Measurements from ENCODE around the gene SMIM10L2A.
"Not testable (repeated sequence)": the region's sequence is repeated elsewhere in the genome, so short reads cannot be mapped to it uniquely, and the experiment has no call there.

Gene SMIM10L2A

GRCh38 chrX:135421932-135422809, at the start of gene SMIM10L2A:
Gene SMIM10L2A, plus strand, starts transcription at chrX:135421944. Its CDS starts 188 bp downstream, at chrX:135422132.
- peak in 1 of 51 donors; percentile 15 for DNase-seq

DNA sequence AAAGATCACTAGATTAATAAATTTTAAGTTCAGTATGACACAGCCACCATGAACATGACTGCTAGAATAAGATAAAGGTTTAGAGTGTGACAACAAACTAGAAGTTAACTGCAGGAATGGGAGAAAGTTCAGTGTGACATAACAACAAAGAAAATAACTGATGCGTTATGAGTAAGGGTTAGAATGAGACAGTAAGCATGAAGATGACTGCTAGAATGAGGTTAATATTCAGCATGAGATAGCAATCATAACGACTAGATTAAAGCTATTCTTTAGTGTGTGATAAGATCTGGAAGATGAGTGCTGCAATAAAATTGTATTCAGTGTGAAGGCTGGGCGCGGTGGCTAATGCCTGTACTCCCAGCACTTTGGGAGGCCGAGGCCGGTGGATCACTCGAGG, 48.4 kb upstream of the SMIM10L2A start:
- no peak for DNase-seq

GRCh38 chrX:135382260-135382659, 39.5 kb upstream of the SMIM10L2A start:
- DNase-seq: no peak

GRCh38 chrX:135383249-135383648, 38.5 kb upstream of the SMIM10L2A start:
- DNase-seq: no peak

GRCh38 chrX:135384161-135384836, 37.4 kb upstream of the SMIM10L2A start:
- no peak for DNase-seq

GRCh38 chrX:135388841-135389240, 32.9 kb upstream of the SMIM10L2A start:
- no peak for DNase-seq

DNA sequence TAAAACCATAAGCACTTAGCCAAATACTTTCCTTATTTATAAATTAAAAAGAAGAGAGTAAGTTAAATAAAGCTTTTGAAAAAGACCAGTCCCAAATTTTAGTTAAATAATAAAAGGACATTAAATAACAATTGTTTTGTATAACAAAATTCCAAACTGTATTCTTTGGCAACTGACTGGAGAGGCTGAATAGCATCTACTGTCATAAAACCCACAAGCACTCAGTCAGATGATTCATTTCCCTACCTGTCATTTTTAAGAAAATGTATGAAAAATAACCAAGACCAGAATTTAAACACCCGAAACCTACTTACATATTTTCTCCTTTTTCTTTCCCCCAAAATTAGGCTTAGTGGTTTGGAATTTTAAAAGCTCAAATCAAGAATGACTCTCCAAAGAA, 32.5 kb upstream of the SMIM10L2A start:
- DNase-seq: no peak

GRCh38 chrX:135389717-135390116, 32.0 kb upstream of the SMIM10L2A start:
- no peak for DNase-seq

DNA sequence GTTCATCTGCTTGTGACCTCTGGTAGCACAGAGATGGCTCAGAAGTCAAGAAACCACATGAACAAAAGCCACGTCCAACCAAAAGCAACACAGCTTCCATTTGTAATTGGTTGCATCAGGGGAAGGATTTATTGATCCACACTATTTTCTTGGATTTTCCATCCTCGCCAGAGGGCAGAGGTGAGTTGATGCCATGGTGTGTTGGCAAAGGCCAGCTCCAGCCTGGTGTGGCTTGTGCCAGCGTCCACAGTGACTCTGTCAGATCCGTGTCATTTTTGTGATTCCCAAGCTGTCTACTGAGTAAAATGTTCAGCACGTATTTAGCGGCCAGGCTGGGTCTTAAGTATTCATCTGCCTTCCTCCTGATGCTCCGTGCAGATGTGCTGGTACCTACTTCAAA, 30.0 kb upstream of the SMIM10L2A start:
- DNase-seq: no peak

- DNase-seq: no peak
Observed at GRCh38 chrX:135393051-135393450, 28.7 kb upstream of the SMIM10L2A start.

DNA sequence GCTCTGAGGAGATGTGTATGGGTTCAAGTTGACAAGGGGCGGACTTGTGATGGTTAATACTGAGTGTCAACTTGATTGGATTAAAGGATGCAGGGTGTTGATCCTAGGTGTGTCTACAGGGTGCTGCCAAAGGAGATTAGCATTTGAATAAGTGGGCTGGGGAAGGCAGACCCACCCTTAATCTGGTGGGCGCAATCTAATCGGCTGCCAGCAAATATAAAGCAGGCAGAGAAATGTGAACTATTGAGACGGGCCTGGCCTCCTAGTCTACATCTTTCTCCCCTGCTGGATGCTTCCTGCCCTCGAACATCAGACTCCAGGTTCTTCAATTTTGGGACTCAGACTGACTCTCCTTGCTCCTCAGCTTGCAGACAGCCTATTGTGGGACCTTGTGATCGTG, 26.7 kb upstream of the SMIM10L2A start:
- DNase-seq: no peak

DNA sequence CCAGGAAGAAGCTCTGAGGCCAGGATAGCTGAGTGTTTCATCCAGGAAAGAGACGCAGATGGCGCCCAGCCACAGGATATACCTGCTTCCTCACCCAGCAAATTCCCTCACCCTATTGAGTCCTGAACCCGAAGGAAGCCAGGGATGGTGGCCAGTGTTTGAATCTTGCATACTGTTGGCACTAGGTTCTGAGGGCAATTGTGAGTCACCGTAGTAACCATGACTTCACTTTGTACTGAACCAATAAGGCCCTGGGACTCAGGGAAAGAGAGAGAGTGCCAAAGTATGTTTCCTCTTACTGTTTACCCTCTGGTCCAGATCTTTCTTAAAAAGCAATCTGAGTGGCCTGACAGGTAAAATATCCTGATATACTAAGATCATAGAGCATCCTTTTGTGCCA, 25.6 kb upstream of the SMIM10L2A start:
- DNase-seq: no peak

DNA sequence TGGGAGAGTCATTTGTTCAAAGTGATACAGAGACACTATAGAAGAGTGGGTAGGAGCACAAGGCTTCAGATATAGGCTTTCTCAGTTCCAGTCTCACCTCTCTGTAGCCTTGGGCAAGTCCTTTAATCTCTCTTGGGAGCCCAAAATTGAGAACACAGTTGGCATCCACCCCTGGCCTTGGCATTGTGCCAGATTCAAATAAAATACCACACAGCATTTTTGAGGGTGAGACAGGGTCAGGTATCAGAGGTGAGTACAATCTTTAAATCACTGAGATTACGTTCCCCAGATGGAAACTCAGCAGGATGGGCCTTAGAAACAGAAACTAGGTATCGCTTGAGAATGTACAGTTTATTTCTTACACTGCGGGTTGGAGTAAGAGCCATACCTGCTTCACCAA, 25.2 kb upstream of the SMIM10L2A start:
- DNase-seq: no peak

- DNase-seq: no peak
Observed at GRCh38 chrX:135397652-135398051, 24.1 kb upstream of the SMIM10L2A start.

GRCh38 chrX:135403374-135403773, 18.4 kb upstream of the SMIM10L2A start:
- no peak for DNase-seq

GRCh38 chrX:135406428-135406827, 15.3 kb upstream of the SMIM10L2A start:
- DNase-seq: not testable (repeated sequence)

GRCh38 chrX:135408794-135409193, 12.9 kb upstream of the SMIM10L2A start:
- no peak for DNase-seq

GRCh38 chrX:135410861-135411627, 10.7 kb upstream of the SMIM10L2A start:
- no peak for DNase-seq

- no peak for DNase-seq
Observed at GRCh38 chrX:135411893-135412292, 9.9 kb upstream of the SMIM10L2A start.

DNA sequence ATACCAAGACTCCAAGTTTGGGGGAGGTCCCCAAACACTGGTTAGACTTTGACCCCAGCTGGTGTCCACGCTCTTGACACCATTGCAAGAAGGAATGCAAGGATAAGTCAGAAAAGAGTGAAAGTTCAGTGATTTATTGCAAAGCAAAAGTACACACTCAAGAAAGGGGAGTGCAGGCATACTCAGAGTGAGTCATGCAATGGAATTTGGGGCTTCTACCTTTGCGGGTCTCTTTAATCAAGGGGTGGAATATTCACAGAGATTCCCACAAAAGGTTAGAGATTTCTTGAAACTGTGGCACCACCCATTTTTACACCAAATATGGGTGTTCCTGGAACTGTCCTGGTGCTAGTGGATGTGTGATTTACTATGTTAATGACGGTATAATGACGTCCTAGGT, 5.2 kb upstream of the SMIM10L2A start:
- DNase-seq: no peak

GRCh38 chrX:135420831-135421230, 913 bp upstream of the SMIM10L2A start:
- DNase-seq: no peak

- DNase-seq: peak; percentile 21 to 90 (median 72)
Observed at GRCh38 chrX:135421537-135421931, 210 bp upstream of the SMIM10L2A start.

Data from hypothalamus (tissue), 51 donors.